Raji (cell line): Measurements from ENCODE around the gene MMP25.

Source experiments
- POLR2A ChIP-seq: IDR thresholded peaks from 2 replicates; pipeline ENCODE4 v1.6.1; 2011; ENCODE audit warnings: low read depth, low read length, control low read depth; ENCODE audit not compliant: insufficient read depth

The MMP25 gene

DNA sequence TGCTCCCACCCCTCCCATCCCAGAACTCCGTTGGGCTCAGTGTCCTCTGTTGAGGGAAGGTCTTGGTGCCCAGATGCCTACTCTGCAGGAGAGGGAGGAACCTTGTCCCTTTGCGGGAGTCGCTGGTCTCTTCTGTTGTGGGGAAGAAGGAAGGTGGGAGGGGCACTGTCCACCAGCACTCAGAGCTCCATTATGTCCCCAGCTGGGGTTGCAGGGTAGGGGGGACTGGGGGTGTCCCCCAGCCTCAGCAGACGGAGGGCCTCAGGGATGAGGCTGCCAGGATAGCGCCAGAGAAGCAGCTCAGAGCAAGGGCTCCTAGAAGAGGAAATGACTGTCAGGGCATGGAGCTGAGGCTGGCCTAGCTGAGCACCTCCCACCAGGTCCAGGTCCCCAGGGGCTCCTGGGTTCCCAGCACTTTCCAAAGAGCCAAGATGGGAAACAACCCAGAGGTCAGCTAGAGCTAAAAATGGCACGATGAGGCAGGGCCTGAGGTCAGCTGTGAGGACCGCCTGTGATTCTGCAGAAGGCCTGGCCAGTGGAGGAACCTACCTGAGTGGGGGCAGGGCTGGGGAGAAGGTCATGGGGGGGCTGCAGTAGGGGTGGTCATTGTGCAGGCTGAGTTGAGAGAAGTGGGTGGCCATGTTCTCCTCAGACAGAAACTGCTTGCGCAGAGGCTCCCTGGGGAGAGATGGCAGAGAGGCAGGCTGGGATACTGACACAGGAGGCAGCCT lies 23.5 kb upstream of the MMP25 start:
- TF ChIP-seq POLR2A = no peak

DNA sequence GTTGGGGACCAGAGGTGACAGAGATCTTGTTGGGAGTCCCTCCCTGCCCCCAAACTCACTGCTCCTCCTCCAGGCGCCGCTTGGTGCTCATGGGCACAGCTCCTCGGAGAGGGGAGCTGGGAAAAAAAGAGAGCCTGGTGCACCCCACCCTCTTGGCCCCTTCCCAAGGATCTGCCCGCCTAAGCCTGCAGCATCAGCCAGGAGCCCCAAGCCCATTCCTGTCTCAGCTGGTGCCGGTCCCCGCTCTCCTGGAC lies 23.0 kb upstream of the MMP25 start:
- no peak for TF ChIP-seq POLR2A

DNA sequence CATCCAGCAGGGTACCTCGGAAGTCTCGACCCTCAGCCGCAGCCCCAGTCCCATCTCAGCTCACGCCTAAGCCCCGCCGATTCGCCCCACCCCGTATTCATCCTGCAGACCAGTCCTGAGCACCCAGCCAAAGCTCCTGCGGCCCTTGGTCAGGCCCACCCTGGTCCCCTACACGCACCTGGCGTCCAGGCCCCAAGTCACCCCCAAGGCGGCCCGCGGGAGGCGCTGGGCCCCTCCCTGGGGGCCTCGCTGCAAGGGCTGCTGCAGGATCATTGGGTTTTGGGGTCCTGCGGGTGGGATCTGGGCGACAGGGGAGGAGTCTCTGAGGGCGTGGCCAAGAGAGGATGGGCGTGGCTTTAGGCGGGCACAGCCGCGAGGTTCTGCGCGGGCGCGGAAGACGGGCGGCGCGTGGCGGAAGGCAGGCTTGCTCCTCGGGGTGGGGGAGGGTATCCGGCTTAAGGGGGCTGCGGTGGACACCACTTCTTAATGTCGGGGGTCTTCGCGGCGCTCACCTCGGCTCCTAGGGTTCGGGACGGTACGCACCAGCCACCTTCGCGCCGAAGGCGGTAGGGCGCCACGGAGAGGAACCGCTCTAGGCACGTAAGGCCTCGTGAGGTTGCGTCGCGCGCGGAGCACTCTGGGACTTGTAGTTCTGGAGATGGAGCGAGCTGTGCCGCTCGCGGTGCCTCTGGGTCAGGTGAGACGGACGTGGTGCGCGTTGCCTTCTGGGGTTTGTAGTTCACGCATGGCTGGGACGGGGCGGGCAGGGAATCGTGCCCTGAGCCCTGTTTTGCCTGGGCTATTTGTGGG lies 22.5 kb upstream of the MMP25 start, which contains the start of the genes HCFC1R1 and THOC6:
Gene HCFC1R1, minus strand, starts transcription at position 274 of the 810 bp plus-strand sequence. Its CDS starts 1 bp downstream, at position 273.
Gene THOC6, plus strand, starts transcription at position 367 of the 810 bp plus-strand sequence. Its CDS starts 292 bp downstream, at position 659.
- TF ChIP-seq POLR2A = peak; percentile 92

DNA sequence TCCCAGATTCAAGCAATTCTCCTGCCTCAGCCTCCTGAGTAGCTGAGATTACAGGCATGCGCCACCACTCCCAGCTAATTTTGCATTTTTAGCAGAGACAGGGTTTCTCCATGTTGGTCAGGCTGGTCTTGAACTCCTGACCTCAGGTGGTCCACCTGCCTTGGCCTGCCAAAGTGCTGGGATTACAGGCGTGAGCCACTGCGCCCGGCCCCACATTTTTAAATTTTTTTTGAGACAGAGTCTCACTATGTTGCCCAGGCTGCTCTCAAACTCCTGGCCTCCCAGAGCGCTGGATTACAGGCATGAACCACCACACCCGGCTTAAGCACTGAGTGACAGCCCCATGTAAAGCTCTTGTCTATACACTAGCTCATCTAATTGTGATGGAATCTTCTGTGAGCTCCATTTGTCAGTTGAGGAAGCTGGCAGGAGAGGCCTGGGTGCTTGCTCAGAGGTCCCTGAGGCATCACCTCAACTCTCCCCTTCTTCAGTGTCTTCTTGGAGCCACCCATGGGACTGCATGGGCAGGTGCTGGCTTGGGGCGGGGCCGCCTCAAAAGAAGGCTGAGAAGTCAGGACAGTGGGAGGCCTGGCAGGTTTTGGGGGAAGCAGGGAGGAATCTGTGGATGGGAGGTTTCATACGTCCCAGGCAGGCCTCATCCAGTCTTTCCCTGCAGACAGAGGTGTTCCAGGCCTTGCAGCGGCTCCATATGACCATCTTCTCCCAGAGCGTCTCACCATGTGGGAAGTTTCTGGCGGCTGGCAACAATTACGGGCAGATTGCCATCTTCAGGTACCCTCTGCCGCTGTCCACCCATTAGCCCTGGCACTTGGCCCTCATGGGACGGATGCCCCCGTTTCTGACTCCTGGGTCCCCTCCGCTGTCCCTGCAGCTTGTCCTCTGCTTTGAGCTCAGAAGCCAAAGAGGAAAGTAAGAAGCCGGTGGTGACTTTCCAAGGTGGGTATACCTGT lies 21.0 kb upstream of the MMP25 start:
- no peak for TF ChIP-seq POLR2A

DNA sequence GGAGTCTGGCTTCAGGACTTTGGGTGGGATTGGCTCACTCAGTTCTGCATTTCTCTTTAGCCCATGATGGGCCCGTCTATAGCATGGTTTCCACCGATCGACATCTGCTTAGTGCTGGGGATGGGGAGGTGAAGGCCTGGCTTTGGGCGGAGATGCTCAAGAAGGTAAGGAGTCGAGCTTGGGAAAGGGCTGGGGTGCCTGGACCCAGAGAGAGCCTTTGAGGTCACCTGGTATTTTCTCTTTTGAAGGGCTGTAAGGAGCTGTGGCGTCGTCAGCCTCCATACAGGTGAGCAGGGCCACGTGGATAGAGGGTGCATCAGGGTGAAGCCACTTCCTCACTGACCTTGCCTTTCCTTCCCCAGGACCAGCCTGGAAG lies 20.4 kb upstream of the MMP25 start:
- no peak for TF ChIP-seq POLR2A

DNA sequence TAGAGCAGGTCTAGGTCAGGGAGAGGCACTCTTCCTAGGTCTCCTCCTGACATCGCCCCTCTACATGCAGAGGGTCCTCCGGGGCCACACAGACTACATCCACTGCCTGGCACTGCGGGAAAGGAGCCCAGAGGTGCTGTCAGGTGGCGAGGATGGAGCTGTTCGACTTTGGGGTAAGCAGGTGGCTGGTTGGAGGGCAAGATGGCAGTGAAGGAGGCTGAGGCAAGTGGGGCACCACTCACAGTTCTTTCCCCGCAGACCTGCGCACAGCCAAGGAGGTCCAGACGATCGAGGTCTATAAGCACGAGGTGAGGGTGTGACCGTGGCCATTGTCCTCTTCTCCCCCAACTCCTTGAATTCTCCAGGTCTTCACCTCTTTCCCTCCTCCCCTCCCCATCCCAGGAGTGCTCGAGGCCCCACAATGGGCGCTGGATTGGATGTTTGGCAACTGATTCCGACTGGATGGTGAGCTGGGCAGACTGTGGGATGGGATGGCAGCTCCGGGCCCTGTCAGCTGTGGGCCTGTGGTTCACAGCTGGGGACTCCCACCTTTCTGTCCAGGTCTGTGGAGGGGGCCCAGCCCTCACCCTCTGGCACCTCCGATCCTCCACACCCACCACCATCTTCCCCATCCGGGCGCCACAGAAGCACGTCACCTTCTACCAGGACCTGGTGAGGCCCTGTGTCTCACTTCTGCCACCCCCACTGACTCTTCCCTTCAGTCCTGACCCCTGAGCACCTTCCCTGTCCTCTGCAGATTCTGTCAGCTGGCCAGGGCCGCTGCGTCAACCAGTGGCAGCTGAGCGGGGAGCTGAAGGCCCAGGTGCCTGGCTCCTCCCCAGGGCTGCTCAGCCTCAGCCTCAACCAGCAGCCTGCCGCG lies 19.5 kb upstream of the MMP25 start:
- TF ChIP-seq POLR2A = no peak

DNA sequence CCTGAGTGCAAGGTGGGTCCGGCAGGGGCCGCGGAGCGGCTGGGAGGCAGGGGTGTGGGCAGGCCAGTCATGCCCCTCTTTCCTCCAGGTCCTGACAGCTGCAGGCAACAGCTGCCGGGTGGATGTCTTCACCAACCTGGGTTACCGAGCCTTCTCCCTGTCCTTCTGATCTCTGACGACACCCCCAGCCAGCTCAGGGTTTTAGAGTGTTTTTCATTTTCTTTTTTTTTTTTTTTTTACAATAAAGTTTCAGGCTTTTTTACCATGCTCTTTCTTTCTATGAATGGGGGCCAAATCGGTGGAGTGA lies 18.9 kb upstream of the MMP25 start:
- no peak for TF ChIP-seq POLR2A

DNA sequence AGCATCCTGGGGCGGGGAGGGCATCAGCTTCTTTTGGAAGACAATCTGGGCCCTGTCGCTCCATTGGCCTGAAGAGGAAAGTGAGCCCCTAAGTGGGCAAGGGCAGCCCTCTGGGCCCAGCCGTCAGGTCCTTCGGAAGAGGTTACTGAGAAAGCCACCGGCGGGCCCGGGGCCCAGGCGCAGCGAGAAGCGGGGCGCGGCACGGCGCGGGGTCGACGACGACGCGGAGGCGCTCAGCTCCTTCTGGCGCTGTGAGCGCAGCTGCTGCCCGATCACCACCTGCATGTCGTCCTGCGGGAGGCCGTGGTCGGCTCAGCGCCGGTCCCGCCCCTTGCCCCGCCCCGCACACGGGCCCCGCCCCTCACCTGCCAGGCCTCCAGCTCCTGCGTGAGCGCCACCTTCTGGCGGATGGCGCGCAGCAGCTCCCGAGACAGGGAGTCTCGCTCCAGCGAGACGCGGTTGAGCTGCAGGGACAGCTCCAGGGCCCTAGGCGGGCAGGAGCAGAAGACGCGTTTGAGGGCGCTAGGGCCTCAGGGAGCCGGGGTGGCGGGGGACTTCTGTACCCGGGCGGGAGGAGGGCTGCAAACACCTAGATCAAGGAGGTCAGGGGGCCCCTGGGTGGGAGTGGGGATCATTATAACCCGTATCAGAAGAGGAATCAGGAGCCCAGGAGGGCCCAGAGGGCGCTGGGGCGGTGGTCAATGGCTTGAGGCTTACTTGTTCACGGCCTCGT lies 18.2 kb upstream of the MMP25 start:
- peak; percentile 58 for TF ChIP-seq POLR2A

DNA sequence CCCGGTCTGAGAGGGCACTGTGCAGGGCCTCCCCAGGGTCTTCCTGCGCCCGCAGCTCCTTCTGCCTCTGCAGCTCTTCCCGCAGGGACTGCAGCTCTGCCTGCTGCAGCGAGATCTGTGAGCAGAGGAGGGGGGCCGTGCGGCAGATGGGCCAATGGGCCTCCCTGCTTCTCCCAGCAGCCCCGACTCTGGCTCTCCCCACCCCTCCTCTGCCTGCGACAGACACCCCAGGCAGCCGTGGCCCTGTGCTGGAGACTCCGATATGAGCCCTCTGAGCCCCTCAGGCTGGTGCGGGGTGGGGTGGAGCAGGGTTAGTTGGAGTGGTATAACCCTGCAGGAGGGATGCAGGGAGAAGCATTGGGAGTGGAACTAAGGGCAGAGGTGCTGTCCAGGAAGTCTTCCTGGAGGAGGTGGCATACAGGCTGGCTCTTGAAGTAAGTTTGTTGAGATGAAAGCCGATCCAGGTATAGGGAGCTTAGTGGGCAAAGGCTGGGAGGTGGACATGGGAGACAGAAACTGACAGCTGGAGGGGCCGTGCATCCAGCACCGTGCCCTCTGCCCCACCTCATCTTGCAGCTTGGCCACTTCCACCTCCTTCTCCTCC lies 17.5 kb upstream of the MMP25 start:
- 0 out of 2 replicates have a peak, but pooled peaks have one; percentile 18 for TF ChIP-seq POLR2A

DNA sequence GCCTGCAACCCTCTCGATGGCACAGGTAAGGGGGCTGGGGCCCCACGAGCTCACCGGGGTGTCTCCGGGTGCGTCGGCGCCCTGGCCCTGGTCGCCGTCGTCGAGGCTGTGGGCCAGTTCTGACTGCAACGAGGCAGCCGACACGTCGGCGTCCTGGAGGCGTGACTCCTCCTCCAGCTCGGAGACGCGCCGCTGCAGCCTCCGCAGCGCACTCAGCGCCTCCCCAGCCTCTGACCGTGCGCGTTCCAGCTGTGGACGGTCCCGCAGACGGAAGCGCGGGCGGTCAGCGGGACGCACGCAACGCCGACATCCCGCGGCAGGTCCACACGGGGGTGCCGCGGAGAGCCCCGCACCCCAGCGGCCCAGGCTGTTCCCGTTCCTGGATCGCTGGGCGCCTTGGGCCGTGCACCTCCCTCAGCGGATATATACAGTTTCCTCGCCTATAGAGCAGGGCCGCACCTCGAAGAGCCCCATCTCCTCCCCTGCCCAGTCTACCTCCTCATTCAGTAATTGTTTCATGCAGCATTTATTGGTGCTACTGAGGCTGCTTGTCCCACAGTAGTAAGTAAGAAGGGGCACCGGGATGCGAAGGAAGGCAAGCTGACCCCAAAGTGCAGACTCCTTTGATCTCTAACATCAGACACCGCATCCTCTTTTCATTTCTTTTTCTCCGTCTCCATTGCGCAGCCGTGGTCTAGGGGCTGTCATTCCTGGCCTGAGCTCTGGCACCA lies 16.7 kb upstream of the MMP25 start:
- no peak for TF ChIP-seq POLR2A

DNA sequence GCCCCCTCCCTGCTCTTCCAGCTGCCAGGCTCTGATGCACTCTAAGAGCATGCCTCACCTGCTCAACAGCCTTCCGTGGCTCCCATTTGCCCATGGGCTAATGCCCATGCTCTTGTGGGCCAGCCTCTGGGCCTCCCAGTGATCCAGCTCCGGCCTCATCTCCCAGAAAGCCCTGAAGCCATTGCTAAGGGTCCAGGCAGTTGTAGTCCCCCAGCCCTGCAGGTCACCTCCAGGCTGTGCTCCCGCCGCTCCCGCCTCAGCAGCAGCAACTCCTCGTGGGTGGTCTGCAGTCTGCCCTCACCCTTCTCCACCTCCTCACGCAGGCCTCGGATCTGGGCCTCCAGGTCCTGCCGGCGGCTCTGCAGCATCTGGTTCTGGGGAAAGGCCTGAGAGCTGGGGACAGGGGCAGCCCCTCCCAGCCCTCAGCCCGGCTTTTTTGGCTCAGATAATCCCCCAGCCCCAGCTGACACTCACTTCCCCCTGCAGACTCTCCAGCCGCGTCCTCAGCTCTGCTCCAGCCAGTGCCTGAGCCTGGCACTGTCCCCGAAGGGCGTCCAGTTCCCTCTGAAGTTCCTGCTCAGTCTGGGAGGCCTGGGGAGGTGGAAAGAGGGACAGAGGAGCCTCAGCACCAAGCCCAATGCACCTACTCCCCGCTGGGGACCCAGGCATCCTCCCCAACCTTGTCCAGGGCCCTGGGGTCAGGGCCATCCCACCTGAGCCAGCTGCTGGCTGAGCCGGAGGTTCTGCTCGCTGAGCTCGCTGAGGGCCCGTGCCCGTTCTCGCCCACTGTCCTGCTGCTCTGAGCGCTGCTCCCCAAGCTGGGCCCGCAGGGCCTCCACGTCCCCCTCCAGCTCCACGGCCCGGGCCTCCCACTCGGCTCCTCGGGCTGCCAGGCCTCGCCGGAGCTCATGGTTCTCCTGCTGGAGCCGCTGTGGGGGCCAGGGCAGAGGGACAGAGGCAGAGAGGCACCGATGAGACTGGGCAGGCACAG lies 15.8 kb upstream of the MMP25 start:
- TF ChIP-seq POLR2A = no peak

DNA sequence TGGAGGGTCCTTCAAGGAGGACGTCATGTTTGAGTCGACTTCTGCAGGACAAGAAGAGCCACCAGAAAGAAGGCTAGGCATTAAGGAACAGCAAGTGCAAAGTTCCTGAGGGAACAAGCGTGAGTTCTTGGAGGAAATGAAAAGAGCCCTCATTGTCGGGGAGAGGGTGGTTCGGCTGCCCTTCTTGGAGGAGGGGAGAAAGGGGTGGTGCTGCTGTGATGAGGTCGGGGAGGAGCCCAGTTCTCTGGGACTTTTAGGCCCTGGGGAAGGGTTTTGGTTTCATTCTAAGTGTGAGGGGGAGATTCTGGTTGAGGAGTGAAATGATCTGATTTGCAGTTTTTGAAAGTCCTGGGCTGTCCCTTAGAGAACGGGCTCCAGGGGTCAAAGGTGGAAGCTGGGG lies 13.7 kb upstream of the MMP25 start:
- TF ChIP-seq POLR2A = no peak
